ENCODE data around the gene SLC14A1. TPM values are rescaled to one million over a fixed set of nuclear protein-coding genes. Genes with fewer than 3 reads are reported as not detected.

Gene SLC14A1
- total and polyA plus RNA-seq, 10 of the 15 experiments (the other 5 are each of a cell fraction or from before 2014, with no cell fraction given): 0.06 to 0.67 (median 0.10) TPM; not detected in 2

DNA sequence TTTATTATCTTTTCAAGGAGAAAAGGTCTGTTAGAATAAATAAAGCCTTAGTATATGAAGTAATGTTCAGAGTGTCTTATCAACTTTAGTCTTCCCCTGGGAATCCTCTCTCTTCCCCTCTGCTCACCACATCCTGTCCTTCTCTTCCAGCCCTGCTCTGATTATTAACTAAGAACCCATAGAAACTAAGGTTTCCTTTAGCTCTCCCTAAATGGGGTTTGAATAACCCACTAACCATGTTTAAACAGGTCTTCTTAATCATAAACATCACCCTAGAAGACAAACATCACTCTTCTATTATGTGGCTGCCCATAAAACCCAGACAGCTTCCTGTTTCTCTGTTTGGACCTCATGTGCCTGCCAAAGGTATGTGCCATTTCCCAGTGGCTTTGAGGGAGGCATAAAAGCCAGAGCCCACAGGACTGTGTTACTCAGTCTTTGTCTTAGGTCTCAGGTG is 50.1 kb downstream of the SLC14A1 start:
- no peaks in the 10 kb centered on the region for H3K27me3 ChIP-seq (replicated peaks in 1 of 2; ENCODE audit: control insufficient read depth in 2 of 2, insufficient read depth in 2 of 2, low read length in 1 of 2)
- H3K4me3 ChIP-seq: no peak overlapping the region
- in situ Hi-C loops (cut with MboI): no loop called here
- H3K4me1 ChIP-seq (ENCODE audit: control insufficient read depth, insufficient read depth, low read length): peaks cover 4% of the 10 kb centered on the region; the same call in 1 of the 2 replicates
- ChIA-PET CTCF (no interaction called here), SMC1A (ENCODE audit: uncharacterized antibody, unreplicated experiment) (interaction anchor here (1.5 kb wide), 1 partner anchor 20 kb away, joined by 3 read pairs; no protein-coding TSS in a partner anchor), RAD21 (ENCODE audit: unreplicated experiment) (no interaction called here), POLR2A (no interaction called here)
- FAIRE-seq (no peak), DNase-seq (ENCODE audit: low read depth, low spot score) (no peak), ATAC-seq (peak; percentile 60)
- H3K79me2 ChIP-seq (ENCODE audit: control insufficient read depth, insufficient read depth, low read length): no peaks in the 10 kb centered on the region
- H3K27ac ChIP-seq (ENCODE audit: control insufficient read depth, insufficient read depth): no peak overlapping the region
- intact Hi-C loops (cut with micrococcal nuclease; ENCODE audit: unreplicated experiment): no loop called here
- peak overlapping the region; percentile 58 for H2AFZ ChIP-seq (ENCODE audit: control insufficient read depth, low read depth, low read length)
- no peak overlapping the region for H3K4me2 ChIP-seq (ENCODE audit: control insufficient read depth, insufficient read depth)
- no TSS peak for BruUV-seq (replicated peaks)
- H3K9me3 ChIP-seq (replicated peaks; ENCODE audit: control insufficient read depth, insufficient read depth, low read length): no peaks in the 10 kb centered on the region; the same call in 2 of the 3 replicates
- H3K9ac ChIP-seq (ENCODE audit: control insufficient read depth, insufficient read depth, low read length): no peak overlapping the region
- no peaks in the 10 kb centered on the region for H3K36me3 ChIP-seq (ENCODE audit: control insufficient read depth in 2 of 2, insufficient read depth in 2 of 2, low read length in 1 of 2)
- no peaks in the 10 kb centered on the region for H4K20me1 ChIP-seq (ENCODE audit: control insufficient read depth, insufficient read depth)
- peak; percentile 28; the same call in 1 of the 2 replicates for TF ChIP-seq MTA2 (IDR thresholded peaks at IDR 0.05; ENCODE audit: low read depth)
- TF ChIP-seq IKZF2 (IDR thresholded peaks at IDR 0.05): peak; percentile 49 to 67; a peak in 3 of 4 replicates
- TF ChIP-seq IKZF1 (conservative IDR thresholded peaks at IDR 0.05): peak; percentile 46
- peak; percentile 19 to 43; a peak in 1 of 4 replicates for TF ChIP-seq BHLHE40 (IDR thresholded peaks at IDR 0.05; ENCODE audit: borderline replicate concordance in 1 of 2, low read depth in 2 of 2, low read length in 1 of 2)
- peak; percentile 60 for TF ChIP-seq MEF2B (IDR thresholded peaks at IDR 0.05; ENCODE audit: partially characterized antibody, poor library complexity, severe bottlenecking)
- TF ChIP-seq IRF4 (IDR thresholded peaks at IDR 0.05; ENCODE audit: low read depth, low read length): no peak

DNA sequence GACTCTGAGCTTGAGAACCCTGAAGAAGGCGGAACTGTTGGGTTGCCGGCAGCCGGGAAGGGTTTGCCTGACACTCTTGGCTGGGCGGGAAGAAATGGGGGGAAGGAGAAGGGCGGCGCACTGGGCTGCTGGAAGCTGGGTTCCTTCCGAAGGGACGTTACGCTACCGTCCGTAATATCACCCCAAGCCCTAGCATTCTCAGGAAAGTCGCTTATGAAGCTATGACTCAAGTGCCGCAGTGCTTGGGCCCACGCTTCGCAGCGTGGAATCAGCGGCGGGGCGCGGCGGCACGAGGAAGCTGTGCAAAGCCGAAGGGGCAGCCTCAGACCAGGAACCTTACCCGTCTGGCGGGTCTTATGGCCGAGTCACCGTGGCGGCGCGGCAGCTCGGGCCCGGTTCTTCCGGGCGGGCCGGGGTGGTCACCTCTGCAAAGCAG is 51.3 kb downstream of the SLC14A1 start:
- CTCF ChIA-PET: no interaction called here
- H3K27me3 ChIP-seq (replicated peaks in 1 of 2; ENCODE audit: control insufficient read depth in 2 of 2, insufficient read depth in 2 of 2, low read length in 1 of 2): no peaks in the 10 kb centered on the region
- intact Hi-C loops (cut with micrococcal nuclease; ENCODE audit: unreplicated experiment) (no loop called here), in situ Hi-C loops (cut with MboI) (no loop called here)
- POLR2A ChIA-PET: no interaction called here
- H3K9me3 ChIP-seq (replicated peaks; ENCODE audit: control insufficient read depth, insufficient read depth, low read length): no peaks in the 10 kb centered on the region; the same call in 2 of the 3 replicates
- peaks cover 4% of the 10 kb centered on the region; the same call in 1 of the 2 replicates for H3K4me1 ChIP-seq (ENCODE audit: control insufficient read depth, insufficient read depth, low read length)
- FAIRE-seq (no peak), ATAC-seq (peak; percentile 41), DNase-seq (ENCODE audit: low read depth, low spot score) (no peak)
- under 1% methylated on average over 35 of the region's 35 CpGs for WGBS (ENCODE audit: insufficient coverage, insufficient replicate concordance, low lambda C conversion rate, missing lambda C conversion rate)
- H3K79me2 ChIP-seq (ENCODE audit: control insufficient read depth, insufficient read depth, low read length): no peaks in the 10 kb centered on the region
- H3K36me3 ChIP-seq (ENCODE audit: control insufficient read depth in 2 of 2, insufficient read depth in 2 of 2, low read length in 1 of 2): no peaks in the 10 kb centered on the region
- no peaks in the 10 kb centered on the region for H4K20me1 ChIP-seq (ENCODE audit: control insufficient read depth, insufficient read depth)
- SMC1A ChIA-PET (ENCODE audit: uncharacterized antibody, unreplicated experiment): interaction anchor here (0.6 to 1.0 kb wide), 3 partner anchors 25 to 187 kb away, joined by 3 read pairs; no protein-coding TSS in a partner anchor
- H3K4me3 ChIP-seq: peak overlapping the region; percentile 38; the same call in 1 of the 2 replicates
- RAD21 ChIA-PET (ENCODE audit: unreplicated experiment): no interaction called here
- BruUV-seq (replicated peaks): no TSS peak
- H3K4me2 ChIP-seq (ENCODE audit: control insufficient read depth, insufficient read depth): peak overlapping the region; percentile 67
- H3K27ac ChIP-seq (ENCODE audit: control insufficient read depth, insufficient read depth): no peak overlapping the region
- H3K9ac ChIP-seq (ENCODE audit: control insufficient read depth, insufficient read depth, low read length): peak overlapping the region; percentile 59; the same call in 1 of the 2 replicates
- peak overlapping the region; percentile 80 for H2AFZ ChIP-seq (ENCODE audit: control insufficient read depth, low read depth, low read length)
- no peak for TF ChIP-seq KDM1A (IDR thresholded peaks at IDR 0.05; ENCODE audit: borderline replicate concordance)
- TF ChIP-seq CBX5 (IDR thresholded peaks at IDR 0.05; ENCODE audit: low read depth): peak; percentile 61; the same call in 1 of the 2 replicates
- TF ChIP-seq ZNF207 (IDR thresholded peaks at IDR 0.05; ENCODE audit: borderline replicate concordance): no peak
- TF ChIP-seq PAX5 (IDR thresholded peaks at IDR 0.05; ENCODE audit: borderline replicate concordance, low read depth, low read length): no peak
- TF ChIP-seq TAF1 (IDR thresholded peaks at IDR 0.05; ENCODE audit: borderline replicate concordance, low read depth, low read length): peak; percentile 64; the same call in 1 of the 2 replicates
- peak in 1 of 2 experiments; percentile 58; a peak in 1 of 4 replicates for TF ChIP-seq SRF (IDR thresholded peaks at IDR 0.05; ENCODE audit: low read depth in 2 of 2, low read length in 2 of 2)
- TF ChIP-seq HCFC1 (IDR thresholded peaks at IDR 0.05; ENCODE audit: low read length): peak; percentile 53
- peak; percentile 54 for TF ChIP-seq SIX5 (IDR thresholded peaks at IDR 0.05; ENCODE audit: low read depth, low read length, severe bottlenecking)
- TF ChIP-seq, protein P1, sequence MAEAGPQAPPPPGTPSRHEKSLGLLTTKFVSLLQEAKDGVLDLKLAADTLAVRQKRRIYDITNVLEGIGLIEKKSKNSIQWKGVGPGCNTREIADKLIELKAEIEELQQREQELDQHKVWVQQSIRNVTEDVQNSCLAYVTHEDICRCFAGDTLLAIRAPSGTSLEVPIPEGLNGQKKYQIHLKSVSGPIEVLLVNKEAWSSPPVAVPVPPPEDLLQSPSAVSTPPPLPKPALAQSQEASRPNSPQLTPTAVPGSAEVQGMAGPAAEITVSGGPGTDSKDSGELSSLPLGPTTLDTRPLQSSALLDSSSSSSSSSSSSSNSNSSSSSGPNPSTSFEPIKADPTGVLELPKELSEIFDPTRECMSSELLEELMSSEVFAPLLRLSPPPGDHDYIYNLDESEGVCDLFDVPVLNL (IDR thresholded peaks at IDR 0.05; ENCODE audit: low read depth, low read length): no peak
- TF ChIP-seq POLR2AphosphoS5 (IDR thresholded peaks at IDR 0.05; ENCODE audit: low read length): peak; percentile 56
